OCI-LY1 (cell line): ENCODE data around the gene AIFM1.

Experiments
- H2AFZ ChIP-seq: fragments of 200-600 bp; sonication (generic), shearing (Covaris generic); 2 replicates; pipeline ENCODE4 v1.6.0; 2014; ENCODE audit warnings: antibody characterized with exemption, mild to moderate bottlenecking, low read length
- H3F3A ChIP-seq: fragments of 200-600 bp; sonication (generic), shearing (Covaris generic); 2 replicates; pipeline ENCODE4 v1.6.0; 2014; ENCODE audit warnings: mild to moderate bottlenecking, antibody characterized with exemption, low read length, moderate library complexity; ENCODE audit not compliant: insufficient read depth
- H3K27ac ChIP-seq: fragments of 200-600 bp; sonication (generic); 2 replicates; pipeline ENCODE4 v1.5.1; 2014; ENCODE audit warnings: low read length, mixed run types, mild to moderate bottlenecking, low read depth; ENCODE audit not compliant: poor library complexity, severe bottlenecking
- H3K27me3 ChIP-seq: fragments of 200-600 bp; sonication (generic); 2 replicates; pipeline ENCODE4 v1.6.0; 2014; ENCODE audit warnings: antibody characterized with exemption, mild to moderate bottlenecking, low read length, moderate library complexity; ENCODE audit not compliant: insufficient read depth
- H3K36me3 ChIP-seq: fragments of 200-600 bp; sonication (generic); 2 replicates; pipeline ENCODE4 v1.6.1; 2014; ENCODE audit warnings: mild to moderate bottlenecking, antibody characterized with exemption, low read length, moderate library complexity, mixed read lengths; ENCODE audit not compliant: insufficient read depth
- H3K4me1 ChIP-seq: fragments of 200-600 bp; sonication (generic); 2 replicates; pipeline ENCODE4 v1.5.1; 2014; ENCODE audit warnings: mild to moderate bottlenecking, low read length, moderate library complexity; ENCODE audit not compliant: insufficient read depth, severe bottlenecking
- H3K4me2 ChIP-seq: fragments of 200-600 bp; sonication (generic), shearing (Covaris generic); 2 replicates; pipeline ENCODE4 v1.6.1; 2014; ENCODE audit warnings: low read length
- H3K4me3 ChIP-seq: fragments of 200-600 bp; sonication (generic); 2 replicates; pipeline ENCODE4 v1.5.1; 2014; ENCODE audit warnings: low read length, low read depth, mild to moderate bottlenecking, mixed read lengths; ENCODE audit not compliant: poor library complexity, severe bottlenecking
- H3K79me2 ChIP-seq: fragments of 200-600 bp; shearing (Covaris generic); 2 replicates; pipeline ENCODE4 v1.6.1; 2016; ENCODE audit warnings: mixed run types, low read length, mixed read lengths; ENCODE audit not compliant: insufficient read depth
- H3K9ac ChIP-seq: fragments of 200-600 bp; sonication (generic), shearing (Covaris generic); 2 replicates; pipeline ENCODE4 v1.6.1; 2014; ENCODE audit warnings: mild to moderate bottlenecking, low read length, mixed read lengths
- H3K9me2 ChIP-seq: fragments of 200-600 bp; sonication (generic), shearing (Covaris generic); 2 replicates; pipeline ENCODE4 v1.6.1; 2014; ENCODE audit warnings: low read depth, mild to moderate bottlenecking, low read length, mixed read lengths
- H3K9me3 ChIP-seq: fragments of 200-600 bp; shearing (Covaris generic); 2 replicates; pipeline ENCODE4 v1.6.1; 2014; ENCODE audit warnings: low read length, mixed read lengths
- H4K20me1 ChIP-seq: fragments of 200-600 bp; sonication (generic), shearing (Covaris generic); 2 replicates; pipeline ENCODE4 v1.6.0; 2016; ENCODE audit warnings: mild to moderate bottlenecking, low read length; ENCODE audit not compliant: insufficient read depth
- EZH2 ChIP-seq: fragments of 200-600 bp; sonication (generic), shearing (Covaris generic); IDR thresholded peaks from 2 replicates; pipeline ENCODE4 v1.8.0; 2017; ENCODE audit warnings: borderline replicate concordance, mixed run types, mild to moderate bottlenecking, antibody characterized with exemption, low read length, moderate library complexity, mixed read lengths
- TF ChIP-seq, protein P1 (sequence below): fragments of 200-600 bp; sonication (generic), shearing (Covaris generic); IDR thresholded peaks from 2 replicates; pipeline ENCODE4 v1.5.1; 2017; ENCODE audit warnings: mild to moderate bottlenecking, antibody characterized with exemption, low read length, moderate library complexity, mixed read lengths

The AIFM1 gene

DNA sequence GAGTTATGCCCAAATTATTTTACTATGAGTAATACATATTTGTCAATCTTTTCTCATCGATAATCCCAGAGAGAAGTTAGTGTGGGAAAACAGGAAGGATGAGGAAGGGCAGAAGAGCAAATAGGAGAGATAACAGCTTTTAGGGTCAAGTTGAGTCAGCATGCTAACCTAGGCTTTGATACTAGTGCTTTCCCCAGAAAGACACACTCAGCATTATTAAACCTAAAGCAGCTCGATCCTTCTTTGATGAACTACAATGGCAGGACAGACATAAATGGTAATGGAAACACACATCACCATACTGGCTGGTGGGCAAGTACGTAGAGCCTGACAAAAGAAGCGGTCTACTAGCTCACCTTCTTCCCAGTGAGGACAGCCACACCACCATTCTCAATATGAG, 20.5 kb downstream of the AIFM1 start:
- no peaks in the 10 kb centered on the region for H3F3A ChIP-seq
- no peak overlapping the region for H3K9ac ChIP-seq
- H3K27ac ChIP-seq = no peak overlapping the region
- no peaks in the 10 kb centered on the region for H4K20me1 ChIP-seq
- peaks cover 62% of the 10 kb centered on the region for H3K36me3 ChIP-seq
- H3K4me1 ChIP-seq = no peaks in the 10 kb centered on the region
- no peaks in the 10 kb centered on the region for H3K9me3 ChIP-seq
- no peaks in the 10 kb centered on the region for H3K27me3 ChIP-seq
- no peak overlapping the region for H2AFZ ChIP-seq
- no peaks in the 10 kb centered on the region for H3K79me2 ChIP-seq
- H3K4me3 ChIP-seq = no peak overlapping the region
- no peak for TF ChIP-seq EZH2
- TF ChIP-seq, protein P1, sequence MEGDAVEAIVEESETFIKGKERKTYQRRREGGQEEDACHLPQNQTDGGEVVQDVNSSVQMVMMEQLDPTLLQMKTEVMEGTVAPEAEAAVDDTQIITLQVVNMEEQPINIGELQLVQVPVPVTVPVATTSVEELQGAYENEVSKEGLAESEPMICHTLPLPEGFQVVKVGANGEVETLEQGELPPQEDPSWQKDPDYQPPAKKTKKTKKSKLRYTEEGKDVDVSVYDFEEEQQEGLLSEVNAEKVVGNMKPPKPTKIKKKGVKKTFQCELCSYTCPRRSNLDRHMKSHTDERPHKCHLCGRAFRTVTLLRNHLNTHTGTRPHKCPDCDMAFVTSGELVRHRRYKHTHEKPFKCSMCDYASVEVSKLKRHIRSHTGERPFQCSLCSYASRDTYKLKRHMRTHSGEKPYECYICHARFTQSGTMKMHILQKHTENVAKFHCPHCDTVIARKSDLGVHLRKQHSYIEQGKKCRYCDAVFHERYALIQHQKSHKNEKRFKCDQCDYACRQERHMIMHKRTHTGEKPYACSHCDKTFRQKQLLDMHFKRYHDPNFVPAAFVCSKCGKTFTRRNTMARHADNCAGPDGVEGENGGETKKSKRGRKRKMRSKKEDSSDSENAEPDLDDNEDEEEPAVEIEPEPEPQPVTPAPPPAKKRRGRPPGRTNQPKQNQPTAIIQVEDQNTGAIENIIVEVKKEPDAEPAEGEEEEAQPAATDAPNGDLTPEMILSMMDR = no peak
- H3K9me2 ChIP-seq = no peaks in the 10 kb centered on the region
- no peak overlapping the region for H3K4me2 ChIP-seq

DNA sequence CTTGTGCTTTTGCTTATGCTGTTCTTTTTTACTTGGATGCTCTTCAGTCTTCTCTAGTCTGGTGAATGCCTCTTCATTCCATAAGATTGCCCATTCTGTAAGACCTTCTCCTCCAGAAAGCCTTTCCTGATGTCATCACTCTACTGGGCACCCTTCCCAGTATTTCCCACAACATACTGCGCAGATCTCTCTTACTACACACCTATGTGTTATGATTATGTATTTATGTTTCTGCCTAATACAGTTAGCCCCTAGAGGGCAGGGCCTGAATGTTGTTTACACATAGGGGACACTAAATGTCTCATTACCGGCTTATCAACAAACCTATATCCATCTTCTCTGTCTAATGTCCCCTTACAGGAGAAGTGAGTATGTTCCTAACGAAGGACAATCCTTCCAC, 21.1 kb downstream of the AIFM1 start:
- H3K4me3 ChIP-seq = no peak overlapping the region

GRCh38 chrX:130139474-130140201, 26.0 kb downstream of the AIFM1 start:
- H3K36me3 ChIP-seq = peaks cover 56% of the 10 kb centered on the region
- TF ChIP-seq EZH2 = no peak
- TF ChIP-seq, protein P1 = no peak
- no peaks in the 10 kb centered on the region for H3K79me2 ChIP-seq

More for the DNA sequence above, 21.1 kb downstream of the AIFM1 start:
- no peaks in the 10 kb centered on the region for H3K9me3 ChIP-seq
- H3K36me3 ChIP-seq = peaks cover 67% of the 10 kb centered on the region
- no peak for TF ChIP-seq EZH2
- TF ChIP-seq, protein P1 = no peak
- no peaks in the 10 kb centered on the region for H3K79me2 ChIP-seq
- no peaks in the 10 kb centered on the region for H3K27me3 ChIP-seq
- no peak overlapping the region for H3K27ac ChIP-seq
- H3K4me2 ChIP-seq = no peak overlapping the region
- H3K4me1 ChIP-seq = no peaks in the 10 kb centered on the region
- H3F3A ChIP-seq = no peaks in the 10 kb centered on the region
- no peaks in the 10 kb centered on the region for H3K9me2 ChIP-seq
- no peak overlapping the region for H3K9ac ChIP-seq
- no peaks in the 10 kb centered on the region for H4K20me1 ChIP-seq
- H2AFZ ChIP-seq = no peak overlapping the region

More at GRCh38 chrX:130139474-130140201, 26.0 kb downstream of the AIFM1 start:
- Histone ChIP-seq H3K4me2 (no peak overlapping the region), H3F3A (no peaks in the 10 kb centered on the region), H4K20me1 (no peaks in the 10 kb centered on the region), H3K4me3 (no peak overlapping the region), H3K4me1 (no peaks in the 10 kb centered on the region), H2AFZ (no peak overlapping the region), H3K9me2 (no peaks in the 10 kb centered on the region), H3K9me3 (no peaks in the 10 kb centered on the region), H3K9ac (no peak overlapping the region), H3K27me3 (no peaks in the 10 kb centered on the region), H3K27ac (no peak overlapping the region)
